Measurements from ENCODE around the gene PLA2G2C. TPM values are rescaled to one million over a fixed set of nuclear protein-coding genes. Genes with fewer than 3 reads are reported as not detected.

PLA2G2C gene
- total and polyA plus RNA-seq, 2 donors (not counting 3 experiments of a cell fraction or from before 2014, with no cell fraction given), result not detected

DNA sequence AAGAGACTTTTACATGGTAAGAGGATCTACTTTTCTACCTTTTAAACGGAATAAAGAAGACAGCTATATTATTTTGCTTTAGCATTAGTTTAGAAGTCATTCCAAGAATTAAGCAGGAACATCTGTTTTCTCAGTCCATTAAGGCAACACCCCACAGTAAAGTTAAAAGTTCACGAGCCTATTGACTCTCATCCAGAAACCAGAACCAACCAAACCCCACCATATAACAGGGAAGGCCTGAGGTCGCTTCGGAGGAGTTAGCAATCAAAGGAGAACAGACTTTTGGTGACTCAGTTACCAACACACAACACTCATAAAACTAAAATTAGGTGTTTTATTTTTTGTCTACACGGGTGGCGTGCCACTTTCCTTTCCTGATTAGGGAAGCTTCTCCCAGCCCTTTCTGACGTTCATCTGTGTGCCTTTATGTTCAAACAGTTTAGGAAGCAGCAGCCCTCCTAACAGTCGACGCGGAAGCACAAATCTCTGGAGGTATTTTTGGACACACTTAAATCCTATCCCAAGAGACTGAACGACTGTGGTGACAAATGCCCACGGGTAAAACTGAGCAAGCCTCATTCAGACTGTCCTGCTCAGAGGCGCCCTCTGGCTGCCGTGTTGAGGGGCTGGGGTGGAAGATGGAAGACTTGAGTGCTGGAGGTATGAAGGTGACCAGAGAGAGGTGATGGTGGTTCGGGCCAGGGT, 8.6 kb upstream of the PLA2G2C start:
- CTCF ChIA-PET, result interaction anchor here (0.6 to 5.3 kb wide), 28 partner anchors 8 to 491 kb away, joined by 3 to 85 read pairs (median 5); partner anchors contain the start of gene OTUD3
- H3K4me3 ChIP-seq (replicated peaks in 1 of 3; ENCODE audit: insufficient read depth in 1 of 3, low read depth in 1 of 3, low read length in 3 of 3), result no peak overlapping the region
- no peaks in the 10 kb centered on the region for H3K4me1 ChIP-seq (ENCODE audit: control insufficient read depth, extremely low read depth, insufficient read depth, low read length)
- no peak overlapping the region for H3K9ac ChIP-seq (replicated peaks; ENCODE audit: extremely low read depth, insufficient read depth, low read length)
- intact Hi-C loops (cut with micrococcal nuclease) (loop anchor here (1.0 kb wide), 5 partner anchors 30 to 298 kb away; no protein-coding TSS in a partner anchor), dilution Hi-C loops (cut with MboI; ENCODE audit: extremely low pct_ligation_motif_present, low sequenced_read_pairs) (no loop called here)
- no peaks in the 10 kb centered on the region for H4K20me1 ChIP-seq (replicated peaks; ENCODE audit: control insufficient read depth, extremely low read depth, insufficient read depth, low read length)
- no peaks in the 10 kb centered on the region for H3K9me1 ChIP-seq (replicated peaks; ENCODE audit: control insufficient read depth, extremely low read depth, insufficient read depth, low read length)
- BruUV-seq (replicated peaks), result no TSS peak
- no peaks in the 10 kb centered on the region for H3K79me2 ChIP-seq (ENCODE audit: control insufficient read depth, insufficient read depth, low read length)
- no peak overlapping the region for H3K27ac ChIP-seq (ENCODE audit: insufficient read depth, low read depth, low read length)
- no peak overlapping the region for H2AFZ ChIP-seq (ENCODE audit: low read depth, low read length)
- TF ChIP-seq MYC (IDR thresholded peaks at IDR 0.05; ENCODE audit: low read depth, low read length), result no peak
- TF ChIP-seq, protein P1, sequence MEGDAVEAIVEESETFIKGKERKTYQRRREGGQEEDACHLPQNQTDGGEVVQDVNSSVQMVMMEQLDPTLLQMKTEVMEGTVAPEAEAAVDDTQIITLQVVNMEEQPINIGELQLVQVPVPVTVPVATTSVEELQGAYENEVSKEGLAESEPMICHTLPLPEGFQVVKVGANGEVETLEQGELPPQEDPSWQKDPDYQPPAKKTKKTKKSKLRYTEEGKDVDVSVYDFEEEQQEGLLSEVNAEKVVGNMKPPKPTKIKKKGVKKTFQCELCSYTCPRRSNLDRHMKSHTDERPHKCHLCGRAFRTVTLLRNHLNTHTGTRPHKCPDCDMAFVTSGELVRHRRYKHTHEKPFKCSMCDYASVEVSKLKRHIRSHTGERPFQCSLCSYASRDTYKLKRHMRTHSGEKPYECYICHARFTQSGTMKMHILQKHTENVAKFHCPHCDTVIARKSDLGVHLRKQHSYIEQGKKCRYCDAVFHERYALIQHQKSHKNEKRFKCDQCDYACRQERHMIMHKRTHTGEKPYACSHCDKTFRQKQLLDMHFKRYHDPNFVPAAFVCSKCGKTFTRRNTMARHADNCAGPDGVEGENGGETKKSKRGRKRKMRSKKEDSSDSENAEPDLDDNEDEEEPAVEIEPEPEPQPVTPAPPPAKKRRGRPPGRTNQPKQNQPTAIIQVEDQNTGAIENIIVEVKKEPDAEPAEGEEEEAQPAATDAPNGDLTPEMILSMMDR (IDR thresholded peaks at IDR 0.05; ENCODE audit: extremely low read depth in 1 of 2, insufficient read depth in 1 of 2, low read depth in 1 of 2, low read length in 2 of 2), result peak; percentile 84 to 89
- POLR2A ChIA-PET, result no interaction called here
- FAIRE-seq, result peak; percentile 57
- H3K4me2 ChIP-seq (ENCODE audit: insufficient read depth, low read length), result no peak overlapping the region
- H3K9me3 ChIP-seq (replicated peaks; ENCODE audit: control insufficient read depth, insufficient read depth, low read length), result no peaks in the 10 kb centered on the region
- H3K36me3 ChIP-seq (ENCODE audit: control insufficient read depth in 2 of 2, extremely low read depth in 1 of 2, insufficient read depth in 2 of 2, low read length in 2 of 2), result no peaks in the 10 kb centered on the region
- H3K27me3 ChIP-seq (ENCODE audit: control insufficient read depth in 2 of 2, insufficient read depth in 2 of 2, low read length in 2 of 2), result peaks cover 7 to 13% of the 10 kb centered on the region in 2 experiments
- DNase-seq (ENCODE audit: low read depth, low spot score), result peak; percentile 57

DNA sequence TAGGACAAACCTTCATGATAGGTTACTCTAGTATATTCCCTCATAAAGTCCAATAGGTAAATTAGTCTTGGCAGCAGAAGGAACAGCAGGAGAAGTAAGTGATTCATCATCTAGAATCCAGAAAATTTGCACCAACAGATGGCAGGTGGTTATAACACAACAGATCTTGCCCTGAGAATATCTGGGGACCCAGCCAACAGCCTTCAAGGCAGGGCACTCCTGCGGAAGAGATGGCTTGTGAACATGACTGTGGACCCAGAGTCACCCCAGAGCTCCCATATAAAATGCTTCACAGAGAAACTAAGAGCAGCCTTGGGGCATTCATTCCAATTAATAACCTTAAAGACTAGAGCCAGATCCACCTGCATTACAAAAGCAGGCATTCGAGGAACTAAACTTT, 7.9 kb upstream of the PLA2G2C start:
- POLR2A ChIA-PET, result no interaction called here
- intact Hi-C loops (cut with micrococcal nuclease), result no loop called here
- TF ChIP-seq MYC (IDR thresholded peaks at IDR 0.05; ENCODE audit: low read depth, low read length) (no peak), FOS (IDR thresholded peaks at IDR 0.05; ENCODE audit: borderline replicate concordance, insufficient read depth, low read length) (no peak), POLR2A (IDR thresholded peaks at IDR 0.05; ENCODE audit: low read depth, low read length) (no peak), POLR2AphosphoS5 (IDR thresholded peaks at IDR 0.05; ENCODE audit: insufficient read depth, low read depth, low read length) (no peak), GATA2 (IDR thresholded peaks at IDR 0.05; ENCODE audit: insufficient read depth, insufficient read length, low read depth, low read length) (no peak), EZH2 (IDR thresholded peaks at IDR 0.05; ENCODE audit: borderline replicate concordance, low read depth, low read length, severe bottlenecking) (no peak), JUN (IDR thresholded peaks at IDR 0.05; ENCODE audit: borderline replicate concordance, insufficient read depth, insufficient read length, low read depth) (no peak)
- TF ChIP-seq, protein P1 (IDR thresholded peaks at IDR 0.05; ENCODE audit: extremely low read depth in 1 of 2, insufficient read depth in 1 of 2, low read depth in 1 of 2, low read length in 2 of 2), result no peak
- TF ChIP-seq, protein P2, sequence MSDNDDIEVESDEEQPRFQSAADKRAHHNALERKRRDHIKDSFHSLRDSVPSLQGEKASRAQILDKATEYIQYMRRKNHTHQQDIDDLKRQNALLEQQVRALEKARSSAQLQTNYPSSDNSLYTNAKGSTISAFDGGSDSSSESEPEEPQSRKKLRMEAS (IDR thresholded peaks at IDR 0.05; ENCODE audit: insufficient read depth, insufficient read length), result no peak

More for the DNA sequence above, 7.9 kb upstream of the PLA2G2C start:
- no TSS peak for BruUV-seq (replicated peaks)
- dilution Hi-C loops (cut with MboI; ENCODE audit: extremely low pct_ligation_motif_present, low sequenced_read_pairs), result no loop called here
- no peaks in the 10 kb centered on the region for H3K79me2 ChIP-seq (ENCODE audit: control insufficient read depth, insufficient read depth, low read length)
- peaks cover 4 to 9% of the 10 kb centered on the region in 2 experiments for H3K27me3 ChIP-seq (ENCODE audit: control insufficient read depth in 2 of 2, insufficient read depth in 2 of 2, low read length in 2 of 2)
- H4K20me1 ChIP-seq (replicated peaks; ENCODE audit: control insufficient read depth, extremely low read depth, insufficient read depth, low read length), result no peaks in the 10 kb centered on the region
- no peak for DNase-seq (ENCODE audit: low read depth, low spot score)
- H3K4me1 ChIP-seq (ENCODE audit: control insufficient read depth, extremely low read depth, insufficient read depth, low read length), result no peaks in the 10 kb centered on the region
- CTCF ChIA-PET, result interaction anchor here (1.1 to 5.3 kb wide), 9 partner anchors 9 to 278 kb away, joined by 4 to 85 read pairs (median 16); no protein-coding TSS in a partner anchor
- FAIRE-seq, result no peak
- H2AFZ ChIP-seq (ENCODE audit: low read depth, low read length), result no peak overlapping the region
- H3K4me3 ChIP-seq (replicated peaks in 1 of 3; ENCODE audit: insufficient read depth in 1 of 3, low read depth in 1 of 3, low read length in 3 of 3), result no peak overlapping the region
- H3K4me2 ChIP-seq (ENCODE audit: insufficient read depth, low read length), result no peak overlapping the region
- no peaks in the 10 kb centered on the region for H3K9me1 ChIP-seq (replicated peaks; ENCODE audit: control insufficient read depth, extremely low read depth, insufficient read depth, low read length)
- H3K27ac ChIP-seq (ENCODE audit: insufficient read depth, low read depth, low read length), result no peak overlapping the region
- H3K9ac ChIP-seq (replicated peaks; ENCODE audit: extremely low read depth, insufficient read depth, low read length), result no peak overlapping the region
- no peaks in the 10 kb centered on the region for H3K9me3 ChIP-seq (replicated peaks; ENCODE audit: control insufficient read depth, insufficient read depth, low read length)
- no peaks in the 10 kb centered on the region for H3K36me3 ChIP-seq (ENCODE audit: control insufficient read depth in 2 of 2, extremely low read depth in 1 of 2, insufficient read depth in 2 of 2, low read length in 2 of 2)

Measured in endothelial cell of umbilical vein (primary cell).